ENCODE measurements around the gene ZNF419. TPM values are rescaled to one million over a fixed set of nuclear protein-coding genes. Genes with fewer than 3 reads are reported as not detected.
A peak's percentile ranks its signal among the peaks of the same experiment; 100 is the strongest.
"Not testable (repeated sequence)": the region's sequence is repeated elsewhere in the genome, so short reads cannot be mapped to it uniquely, and the experiment has no call there.

The ZNF419 gene
- total RNA-seq, 2 experiments from 2014 or later: 5.1 to 6.1 TPM

DNA sequence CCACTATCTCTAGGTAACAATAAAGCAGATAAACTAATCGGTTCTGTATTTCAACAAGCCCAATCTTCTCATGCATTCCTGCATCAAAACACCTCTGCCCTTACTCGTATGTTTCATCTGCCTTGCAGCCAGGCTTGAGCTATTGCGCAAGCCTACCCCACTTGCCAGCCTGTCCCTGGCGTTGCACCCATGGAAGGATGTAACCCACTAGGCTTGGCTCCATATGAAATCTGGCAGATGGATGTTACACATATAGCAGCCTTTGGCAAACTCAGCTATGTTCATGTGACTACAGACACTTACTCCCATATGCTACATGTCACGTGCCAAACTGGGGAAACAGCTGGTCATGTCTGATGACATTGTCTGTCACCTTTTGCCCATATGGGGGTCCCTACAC lies 27.7 kb downstream of the ZNF419 start:
- ChIA-PET POLR2A (no interaction called here), CTCF (no interaction called here)
- no peak for DNase-seq
- intact Hi-C loops (cut with micrococcal nuclease): no loop called here
- Mint-ChIP-seq H3K4me3 (no peak overlapping the region), H3K27me3 (no peaks in the 10 kb centered on the region), H3K4me1 (ENCODE audit: low read depth) (no peaks in the 10 kb centered on the region), H3K36me3 (ENCODE audit: low read depth) (peaks cover 65% of the 10 kb centered on the region), H3K27ac (no peak overlapping the region), H3K9me3 (peaks cover 64% of the 10 kb centered on the region)
- TF ChIP-seq, protein P1, sequence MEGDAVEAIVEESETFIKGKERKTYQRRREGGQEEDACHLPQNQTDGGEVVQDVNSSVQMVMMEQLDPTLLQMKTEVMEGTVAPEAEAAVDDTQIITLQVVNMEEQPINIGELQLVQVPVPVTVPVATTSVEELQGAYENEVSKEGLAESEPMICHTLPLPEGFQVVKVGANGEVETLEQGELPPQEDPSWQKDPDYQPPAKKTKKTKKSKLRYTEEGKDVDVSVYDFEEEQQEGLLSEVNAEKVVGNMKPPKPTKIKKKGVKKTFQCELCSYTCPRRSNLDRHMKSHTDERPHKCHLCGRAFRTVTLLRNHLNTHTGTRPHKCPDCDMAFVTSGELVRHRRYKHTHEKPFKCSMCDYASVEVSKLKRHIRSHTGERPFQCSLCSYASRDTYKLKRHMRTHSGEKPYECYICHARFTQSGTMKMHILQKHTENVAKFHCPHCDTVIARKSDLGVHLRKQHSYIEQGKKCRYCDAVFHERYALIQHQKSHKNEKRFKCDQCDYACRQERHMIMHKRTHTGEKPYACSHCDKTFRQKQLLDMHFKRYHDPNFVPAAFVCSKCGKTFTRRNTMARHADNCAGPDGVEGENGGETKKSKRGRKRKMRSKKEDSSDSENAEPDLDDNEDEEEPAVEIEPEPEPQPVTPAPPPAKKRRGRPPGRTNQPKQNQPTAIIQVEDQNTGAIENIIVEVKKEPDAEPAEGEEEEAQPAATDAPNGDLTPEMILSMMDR (IDR thresholded peaks at IDR 0.05): no peak
- no peak for ATAC-seq

DNA sequence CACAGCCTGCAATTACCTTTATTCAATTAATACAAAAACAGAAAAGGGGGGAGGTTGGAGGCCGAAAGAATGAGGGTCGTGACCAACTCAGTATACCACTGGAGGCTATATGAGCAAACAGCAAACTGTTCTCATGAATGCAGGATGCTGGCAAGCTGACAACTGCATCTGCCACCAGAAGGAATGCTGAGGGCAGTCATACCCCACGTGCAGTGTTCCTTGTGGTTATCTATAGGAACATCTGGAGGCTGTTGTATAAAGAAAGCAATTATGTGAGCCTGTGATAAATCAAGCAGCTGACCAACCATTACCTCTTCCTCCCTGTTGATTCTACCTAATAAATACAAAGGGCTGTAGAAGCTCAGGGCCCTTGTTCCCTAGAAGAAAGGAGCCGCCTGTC lies 30.5 kb downstream of the ZNF419 start:
- peaks cover 51% of the 10 kb centered on the region for H3K36me3 Mint-ChIP-seq (ENCODE audit: low read depth)
- POLR2A ChIA-PET: not testable (repeated sequence)

DNA sequence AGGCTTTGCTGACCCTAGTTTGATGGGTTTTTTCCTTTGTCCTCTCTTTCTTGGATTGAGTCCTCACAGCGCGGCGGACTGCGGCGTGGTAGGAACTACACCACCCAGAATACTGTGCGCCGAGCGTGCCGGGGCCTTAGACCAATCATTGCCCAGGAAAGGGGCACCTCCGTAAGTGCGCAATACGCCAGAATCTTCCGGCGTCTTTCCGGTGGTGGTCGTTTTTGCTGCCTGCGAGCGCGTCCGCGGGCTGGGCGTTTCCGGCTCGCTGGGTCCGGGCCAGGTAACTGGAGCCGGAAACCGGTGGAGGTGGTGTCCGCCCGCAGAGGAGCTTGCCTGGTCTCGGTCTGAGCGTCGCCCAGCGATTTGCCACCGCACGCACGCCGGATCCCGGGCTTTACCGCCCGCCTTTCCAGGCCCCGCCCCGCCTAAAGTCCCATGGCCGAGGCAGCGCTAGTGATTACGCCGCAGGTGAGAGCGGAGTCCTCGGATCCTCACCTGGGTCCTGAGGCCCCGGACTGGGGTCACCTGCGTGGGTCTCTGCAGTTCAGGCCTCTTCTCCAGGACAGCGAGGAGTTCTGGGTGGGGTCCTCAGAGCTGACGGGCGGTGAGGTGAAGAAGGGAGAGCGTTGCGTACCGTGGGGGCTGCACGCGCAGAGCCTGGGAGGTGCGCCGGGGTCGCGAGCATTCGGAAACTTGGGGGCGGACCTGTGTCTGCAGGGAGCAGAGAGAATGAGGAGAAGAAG lies 39.8 kb downstream of the ZNF419 start, which contains the start of gene ZNF549:
TSS of gene ZNF549 (plus strand) at position 221 of the 746 bp plus-strand sequence. CDS start at position 439, 218 bp downstream.
- Mint-ChIP-seq H3K27ac (peak within 1 kb of the TSS; percentile 84), H3K4me1 (ENCODE audit: low read depth) (peaks cover 17% of the 10 kb centered on the region), H3K36me3 (ENCODE audit: low read depth) (peaks cover 42% of the 10 kb centered on the region), H3K4me3 (peak within 1 kb of the TSS; percentile 85), H3K27me3 (no peaks in the 10 kb centered on the region), H3K9me3 (peaks cover 33% of the 10 kb centered on the region)
- ChIA-PET POLR2A (interaction anchor here (0.9 kb wide), 1 partner anchor 384 kb away, joined by 3 read pairs; no protein-coding TSS in a partner anchor), CTCF (no interaction called here)
- DNase-seq: peak; percentile 95
- TF ChIP-seq, protein P1 (IDR thresholded peaks at IDR 0.05): no peak
- intact Hi-C loops (cut with micrococcal nuclease): no loop called here
- peak; percentile 99 for ATAC-seq

More for the DNA sequence above, 30.5 kb downstream of the ZNF419 start:
- H3K4me1 Mint-ChIP-seq (ENCODE audit: low read depth); CTCF ChIA-PET; H3K4me3 Mint-ChIP-seq; ATAC-seq; H3K27ac Mint-ChIP-seq; H3K27me3 Mint-ChIP-seq; DNase-seq; intact Hi-C loops (cut with micrococcal nuclease): not testable (repeated sequence)
- H3K9me3 Mint-ChIP-seq: peaks cover 54% of the 10 kb centered on the region

DNA sequence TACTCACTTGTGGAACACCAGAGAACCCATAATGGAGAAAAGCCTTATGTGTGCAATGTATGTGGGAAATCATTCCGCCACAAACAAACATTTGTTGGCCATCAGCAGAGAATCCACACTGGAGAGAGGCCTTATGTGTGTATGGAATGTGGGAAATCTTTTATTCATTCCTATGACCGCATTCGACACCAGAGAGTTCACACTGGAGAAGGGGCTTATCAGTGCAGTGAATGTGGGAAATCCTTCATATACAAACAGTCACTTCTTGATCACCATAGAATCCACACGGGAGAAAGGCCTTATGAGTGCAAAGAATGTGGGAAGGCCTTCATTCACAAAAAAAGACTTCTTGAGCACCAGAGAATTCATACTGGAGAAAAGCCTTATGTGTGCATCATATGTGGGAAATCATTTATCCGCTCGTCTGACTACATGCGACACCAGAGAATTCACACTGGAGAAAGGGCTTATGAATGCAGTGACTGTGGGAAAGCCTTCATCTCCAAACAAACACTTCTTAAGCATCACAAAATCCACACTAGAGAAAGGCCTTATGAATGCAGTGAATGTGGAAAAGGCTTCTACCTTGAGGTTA lies 50.5 kb downstream of the ZNF419 start:
- Mint-ChIP-seq H3K36me3 (ENCODE audit: low read depth) (peaks cover 98% of the 10 kb centered on the region), H3K27me3 (no peaks in the 10 kb centered on the region), H3K27ac (no peak overlapping the region), H3K4me3 (no peak overlapping the region), H3K9me3 (peaks cover 81% of the 10 kb centered on the region), H3K4me1 (ENCODE audit: low read depth) (no peaks in the 10 kb centered on the region)
- TF ChIP-seq, protein P1 (IDR thresholded peaks at IDR 0.05): no peak
- ChIA-PET POLR2A (no interaction called here), CTCF (no interaction called here)
- intact Hi-C loops (cut with micrococcal nuclease): no loop called here
- no peak for ATAC-seq
- DNase-seq: no peak

Other genes starting within 250 kb of the ZNF419 start
- 1 to 10 TPM; 7.6 to 7.8 TPM for gene ZNF805, start 247.1 kb upstream of the ZNF419 start, total RNA-seq
- 10 to 100 TPM; 59.1 to 63.1 TPM for gene ZNF460, start 207.3 kb upstream of the ZNF419 start, total RNA-seq
- gene ZNF543, start 167.3 kb upstream of the ZNF419 start, total RNA-seq: 1 to 10 TPM; 6.3 to 7.0 TPM
- 1 to 10 TPM; 6.6 to 6.7 TPM for gene ZNF304, start 136.5 kb upstream of the ZNF419 start, total RNA-seq
- 1 to 10 TPM; 6.0 to 7.4 TPM for gene TRAPPC2B, start 124.2 kb upstream of the ZNF419 start, total RNA-seq
- gene ZNF547, start 124.2 kb upstream of the ZNF419 start, total RNA-seq: 1 to 10 TPM; 1.3 to 1.5 TPM
- gene ZNF548, start 97.9 kb upstream of the ZNF419 start, total RNA-seq: 10 to 100 TPM; 23.9 to 24.6 TPM
- gene ZNF17, start 76.6 kb upstream of the ZNF419 start, total RNA-seq: 1 to 10 TPM; 5.7 to 8.8 TPM
- 10 to 100 TPM; 19.5 to 20.0 TPM for gene ZNF749, start 52.4 kb upstream of the ZNF419 start, total RNA-seq
- gene VN1R1, start 30.6 kb upstream of the ZNF419 start, total RNA-seq: under 1 TPM in 1 of 2 experiments, not detected in 1; 0.18 TPM
- gene ZNF772, start 10.2 kb upstream of the ZNF419 start, total RNA-seq: 1 to 10 TPM; 5.0 to 5.6 TPM
- 1 to 10 TPM; 5.7 to 7.1 TPM for gene ZNF773, start 12.2 kb downstream of the ZNF419 start, total RNA-seq
- gene ZNF549, start 39.6 kb downstream of the ZNF419 start, total RNA-seq: 1 to 10 TPM; 3.5 to 4.0 TPM
- 10 to 100 TPM; 10.3 to 13.5 TPM for gene ZNF550, start 72.1 kb downstream of the ZNF419 start, total RNA-seq
- 1 to 10 TPM; 2.5 to 3.2 TPM for gene ZNF416, start 91.2 kb downstream of the ZNF419 start, total RNA-seq
- 1 to 10 TPM; 6.1 to 6.5 TPM for gene ZIK1, start 96.4 kb downstream of the ZNF419 start, total RNA-seq
- gene ZNF530, start 112.1 kb downstream of the ZNF419 start, total RNA-seq: 1 to 10 TPM; 6.8 to 7.4 TPM
- 10 to 100 TPM; 10.4 to 13.0 TPM for gene ZNF134, start 126.5 kb downstream of the ZNF419 start, total RNA-seq
- gene ZNF211, start 145.4 kb downstream of the ZNF419 start, total RNA-seq: 1 to 10 TPM; 7.7 to 8.8 TPM
- not detected for gene ZSCAN4, start 181.2 kb downstream of the ZNF419 start, total RNA-seq
- gene ZNF551, start 194.2 kb downstream of the ZNF419 start, total RNA-seq: 1 to 10 TPM; 8.3 to 8.4 TPM
- 1 to 10 TPM; 3.6 to 3.8 TPM for gene ZNF154, start 221.5 kb downstream of the ZNF419 start, total RNA-seq
- gene ZNF671, start 239.9 kb downstream of the ZNF419 start, total RNA-seq: 10 to 100 TPM in 1 of 2 experiments, 1 to 10 TPM in 1; 7.1 to 10.5 TPM